SK-N-SH treated with all-trans-retinoic acid at 6 μM for 48 hours (cell line): Measurements from ENCODE around the gene GAS5.

Experiments used
- ATAC-seq: fragments of 200-7000 bp; cut with Tn5 transposase; 3 replicates; pipeline ENCODE4 v1.9.1; 2020; ENCODE audit warnings: mild to moderate bottlenecking, moderate library complexity
- ARNTL ChIP-seq: fragments of 450-650 bp; formaldehyde crosslinking; IDR thresholded peaks from 2 replicates; pipeline ENCODE4 v1.5.0; 2020; ENCODE audit warnings: low read depth, mild to moderate bottlenecking, moderate library complexity, borderline replicate concordance
- BACH2 ChIP-seq: fragments of 250-450 bp; sonication (Bioruptor Pico); IDR thresholded peaks from 2 replicates; pipeline ENCODE4 v1.9.0; 2021; ENCODE audit warnings: mild to moderate bottlenecking, borderline replicate concordance
- CSDC2 ChIP-seq: fragments of 250-450 bp; sonication (Bioruptor Pico); IDR thresholded peaks from 2 replicates; pipeline ENCODE4 v1.5.0; 2020; ENCODE audit warnings: mild to moderate bottlenecking, moderate library complexity
- ESRRG ChIP-seq: fragments of 250-450 bp; sonication (Bioruptor Pico); IDR thresholded peaks from 2 replicates; pipeline ENCODE4 v1.6.1; 2021; ENCODE audit warnings: mild to moderate bottlenecking
- GLIS3 ChIP-seq: fragments of 250-450 bp; sonication (Bioruptor Pico); IDR thresholded peaks from 2 replicates; pipeline ENCODE4 v1.5.0; 2020; ENCODE audit warnings: mild to moderate bottlenecking, moderate library complexity
- ISL1 ChIP-seq: fragments of 250-450 bp; sonication (Bioruptor Pico); IDR thresholded peaks from 2 replicates; pipeline ENCODE4 v2.1.2; 2022; ENCODE audit warnings: mild to moderate bottlenecking, moderate library complexity
- OSR1 ChIP-seq: fragments of 250-450 bp; sonication (Bioruptor Pico); IDR thresholded peaks from 2 replicates; pipeline ENCODE4 v1.8.0; 2022; ENCODE audit warnings: moderate library complexity, mild to moderate bottlenecking, inconsistent platforms
- POU6F1 ChIP-seq: fragments of 250-450 bp; sonication (Bioruptor Pico); IDR thresholded peaks from 2 replicates; pipeline ENCODE4 v1.8.0; 2021; ENCODE audit warnings: low read depth, mild to moderate bottlenecking, moderate library complexity, borderline replicate concordance
- PPARA ChIP-seq: fragments of 250-450 bp; sonication (Bioruptor Pico); IDR thresholded peaks from 2 replicates; pipeline ENCODE4 v1.5.0; 2020; ENCODE audit warnings: mild to moderate bottlenecking, borderline replicate concordance
- RARB ChIP-seq: fragments of 250-450 bp; sonication (Bioruptor Pico); IDR thresholded peaks from 2 replicates; pipeline ENCODE4 v1.8.0; 2021; ENCODE audit warnings: mild to moderate bottlenecking, moderate library complexity
- SNAI2 ChIP-seq: fragments of 250-450 bp; sonication (Bioruptor Pico); IDR thresholded peaks from 2 replicates; pipeline ENCODE4 v1.5.0; 2020; ENCODE audit warnings: mild to moderate bottlenecking, moderate library complexity
- TCF4 ChIP-seq: fragments of 250-450 bp; sonication (Bioruptor Pico); IDR thresholded peaks from 2 replicates; pipeline ENCODE4 v1.8.0; 2021; ENCODE audit warnings: mild to moderate bottlenecking, moderate library complexity, borderline replicate concordance
- TOX ChIP-seq: fragments of 250-450 bp; sonication (Bioruptor Pico); IDR thresholded peaks from 2 replicates; pipeline ENCODE4 v1.8.0; 2021; ENCODE audit warnings: mild to moderate bottlenecking, moderate library complexity, borderline replicate concordance
- ZC3H10 ChIP-seq: fragments of 250-450 bp; sonication (Bioruptor Pico); IDR thresholded peaks from 2 replicates; pipeline ENCODE4 v1.5.1; 2021; ENCODE audit warnings: mild to moderate bottlenecking, moderate library complexity
- ZFP3 ChIP-seq: fragments of 250-450 bp; sonication (Bioruptor Pico); IDR thresholded peaks from 2 replicates; pipeline ENCODE4 v1.5.0; 2020; ENCODE audit warnings: mild to moderate bottlenecking, moderate library complexity
- ZFP30 ChIP-seq: fragments of 450-650 bp; formaldehyde crosslinking; IDR thresholded peaks from 2 replicates; pipeline ENCODE4 v1.5.0; 2022; ENCODE audit warnings: mild to moderate bottlenecking, moderate library complexity
- ZNF565 ChIP-seq: fragments of 450-650 bp; formaldehyde crosslinking; conservative IDR thresholded peaks from 2 replicates; pipeline ENCODE4 v1.5.0; 2020; ENCODE audit warnings: low read depth, mild to moderate bottlenecking, moderate library complexity
- ZNF8 ChIP-seq: fragments of 450-650 bp; formaldehyde crosslinking; IDR thresholded peaks from 2 replicates; pipeline ENCODE4 v1.5.0; 2020; ENCODE audit warnings: mild to moderate bottlenecking, moderate library complexity
- TF ChIP-seq, protein P1 (sequence below): fragments of 250-450 bp; sonication (Bioruptor Pico); IDR thresholded peaks from 2 replicates; pipeline ENCODE4 v1.5.0; 2020; ENCODE audit warnings: mild to moderate bottlenecking, moderate library complexity
- TF ChIP-seq, protein P2 (sequence below): fragments of 250-450 bp; sonication (Bioruptor Pico); IDR thresholded peaks from 2 replicates; pipeline ENCODE4 v1.5.1; 2020; ENCODE audit warnings: low read depth, mild to moderate bottlenecking, moderate library complexity
- TF ChIP-seq, protein P3 (sequence below): fragments of 250-450 bp; sonication (Bioruptor Pico); IDR thresholded peaks from 2 replicates; pipeline ENCODE4 v1.8.0; 2020; ENCODE audit warnings: mild to moderate bottlenecking, moderate library complexity, borderline replicate concordance

The GAS5 gene

DNA sequence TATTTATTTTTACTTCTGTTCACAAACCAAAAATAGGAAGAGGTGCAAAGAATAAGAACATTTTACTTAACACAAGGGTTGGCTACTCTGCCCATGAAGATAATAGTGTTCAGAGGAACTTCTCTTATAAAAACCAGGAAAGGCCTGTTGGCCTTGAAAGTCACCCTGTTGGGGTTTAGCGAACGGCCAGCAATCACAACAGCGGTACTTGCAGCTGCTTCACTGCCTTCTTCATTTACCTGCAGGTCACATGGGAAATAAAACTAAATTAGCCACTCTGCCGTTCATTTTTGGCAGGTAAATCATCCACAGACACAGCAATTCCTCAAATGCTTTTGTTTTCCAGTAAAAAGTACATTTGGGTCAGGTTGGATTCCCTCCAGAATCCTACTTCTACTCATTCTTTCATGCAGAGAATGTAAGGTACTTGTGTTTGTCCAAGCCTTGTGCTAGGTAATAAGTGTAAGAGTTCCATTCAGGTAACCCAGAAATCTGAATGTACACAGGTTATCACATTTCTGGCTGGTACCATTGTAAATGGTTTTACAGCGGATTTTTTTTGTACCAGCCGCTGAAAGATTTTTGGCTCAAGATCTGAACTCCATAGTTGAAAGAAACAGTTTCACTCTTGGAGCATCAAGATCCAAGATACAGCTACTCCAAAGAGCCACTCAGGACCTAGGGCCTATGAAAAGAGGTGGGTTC, 36.2 kb upstream of the GAS5 start:
- no peak for ATAC-seq

DNA sequence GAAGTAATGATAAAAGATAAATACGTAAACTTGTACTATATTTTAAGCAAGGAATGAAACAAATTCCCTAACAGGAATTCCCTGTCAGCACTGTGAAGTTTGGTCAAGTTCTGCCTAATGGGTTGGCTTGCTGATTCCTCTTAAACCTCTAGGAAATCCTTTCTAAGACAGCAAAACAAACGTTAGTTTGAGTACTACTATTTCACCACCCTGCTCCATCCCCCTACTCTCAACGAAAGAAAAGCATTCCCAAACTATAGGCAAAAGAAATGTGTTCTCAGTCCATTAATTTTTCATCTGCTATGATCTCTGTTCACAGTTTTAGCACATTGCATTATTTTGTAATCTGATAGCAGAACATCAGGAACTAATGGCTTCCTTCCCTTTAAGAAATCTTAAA, 33.2 kb upstream of the GAS5 start:
- TF ChIP-seq ESRRG (CRISPR knock-in tag) (no peak), CSDC2 (no peak), BACH2 (CRISPR knock-in tag) (no peak), OSR1 (CRISPR knock-in tag) (no peak), ZNF565 (CRISPR knock-in tag) (no peak), RARB (CRISPR knock-in tag) (no peak), ZFP30 (CRISPR knock-in tag) (no peak), PPARA (CRISPR knock-in tag) (no peak), ARNTL (CRISPR knock-in tag) (no peak), ZFP3 (no peak), ZNF8 (CRISPR knock-in tag) (no peak), TOX (CRISPR knock-in tag) (no peak), ZC3H10 (no peak), TCF4 (CRISPR knock-in tag) (no peak)
- TF ChIP-seq, protein P1, sequence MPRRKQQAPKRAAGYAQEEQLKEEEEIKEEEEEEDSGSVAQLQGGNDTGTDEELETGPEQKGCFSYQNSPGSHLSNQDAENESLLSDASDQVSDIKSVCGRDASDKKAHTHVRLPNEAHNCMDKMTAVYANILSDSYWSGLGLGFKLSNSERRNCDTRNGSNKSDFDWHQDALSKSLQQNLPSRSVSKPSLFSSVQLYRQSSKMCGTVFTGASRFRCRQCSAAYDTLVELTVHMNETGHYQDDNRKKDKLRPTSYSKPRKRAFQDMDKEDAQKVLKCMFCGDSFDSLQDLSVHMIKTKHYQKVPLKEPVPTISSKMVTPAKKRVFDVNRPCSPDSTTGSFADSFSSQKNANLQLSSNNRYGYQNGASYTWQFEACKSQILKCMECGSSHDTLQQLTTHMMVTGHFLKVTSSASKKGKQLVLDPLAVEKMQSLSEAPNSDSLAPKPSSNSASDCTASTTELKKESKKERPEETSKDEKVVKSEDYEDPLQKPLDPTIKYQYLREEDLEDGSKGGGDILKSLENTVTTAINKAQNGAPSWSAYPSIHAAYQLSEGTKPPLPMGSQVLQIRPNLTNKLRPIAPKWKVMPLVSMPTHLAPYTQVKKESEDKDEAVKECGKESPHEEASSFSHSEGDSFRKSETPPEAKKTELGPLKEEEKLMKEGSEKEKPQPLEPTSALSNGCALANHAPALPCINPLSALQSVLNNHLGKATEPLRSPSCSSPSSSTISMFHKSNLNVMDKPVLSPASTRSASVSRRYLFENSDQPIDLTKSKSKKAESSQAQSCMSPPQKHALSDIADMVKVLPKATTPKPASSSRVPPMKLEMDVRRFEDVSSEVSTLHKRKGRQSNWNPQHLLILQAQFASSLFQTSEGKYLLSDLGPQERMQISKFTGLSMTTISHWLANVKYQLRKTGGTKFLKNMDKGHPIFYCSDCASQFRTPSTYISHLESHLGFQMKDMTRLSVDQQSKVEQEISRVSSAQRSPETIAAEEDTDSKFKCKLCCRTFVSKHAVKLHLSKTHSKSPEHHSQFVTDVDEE (CRISPR knock-in tag): no peak
- TF ChIP-seq, protein P2, sequence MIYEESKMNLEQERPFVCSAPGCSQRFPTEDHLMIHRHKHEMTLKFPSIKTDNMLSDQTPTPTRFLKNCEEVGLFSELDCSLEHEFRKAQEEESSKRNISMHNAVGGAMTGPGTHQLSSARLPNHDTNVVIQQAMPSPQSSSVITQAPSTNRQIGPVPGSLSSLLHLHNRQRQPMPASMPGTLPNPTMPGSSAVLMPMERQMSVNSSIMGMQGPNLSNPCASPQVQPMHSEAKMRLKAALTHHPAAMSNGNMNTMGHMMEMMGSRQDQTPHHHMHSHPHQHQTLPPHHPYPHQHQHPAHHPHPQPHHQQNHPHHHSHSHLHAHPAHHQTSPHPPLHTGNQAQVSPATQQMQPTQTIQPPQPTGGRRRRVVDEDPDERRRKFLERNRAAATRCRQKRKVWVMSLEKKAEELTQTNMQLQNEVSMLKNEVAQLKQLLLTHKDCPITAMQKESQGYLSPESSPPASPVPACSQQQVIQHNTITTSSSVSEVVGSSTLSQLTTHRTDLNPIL: no peak
- TF ChIP-seq, protein P3, sequence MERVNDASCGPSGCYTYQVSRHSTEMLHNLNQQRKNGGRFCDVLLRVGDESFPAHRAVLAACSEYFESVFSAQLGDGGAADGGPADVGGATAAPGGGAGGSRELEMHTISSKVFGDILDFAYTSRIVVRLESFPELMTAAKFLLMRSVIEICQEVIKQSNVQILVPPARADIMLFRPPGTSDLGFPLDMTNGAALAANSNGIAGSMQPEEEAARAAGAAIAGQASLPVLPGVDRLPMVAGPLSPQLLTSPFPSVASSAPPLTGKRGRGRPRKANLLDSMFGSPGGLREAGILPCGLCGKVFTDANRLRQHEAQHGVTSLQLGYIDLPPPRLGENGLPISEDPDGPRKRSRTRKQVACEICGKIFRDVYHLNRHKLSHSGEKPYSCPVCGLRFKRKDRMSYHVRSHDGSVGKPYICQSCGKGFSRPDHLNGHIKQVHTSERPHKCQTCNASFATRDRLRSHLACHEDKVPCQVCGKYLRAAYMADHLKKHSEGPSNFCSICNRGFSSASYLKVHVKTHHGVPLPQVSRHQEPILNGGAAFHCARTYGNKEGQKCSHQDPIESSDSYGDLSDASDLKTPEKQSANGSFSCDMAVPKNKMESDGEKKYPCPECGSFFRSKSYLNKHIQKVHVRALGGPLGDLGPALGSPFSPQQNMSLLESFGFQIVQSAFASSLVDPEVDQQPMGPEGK (CRISPR knock-in tag): no peak
- no peak for ATAC-seq

More for the DNA sequence above, 36.2 kb upstream of the GAS5 start:
- TF ChIP-seq ZNF565 (CRISPR knock-in tag) (no peak), ZFP3 (no peak), GLIS3 (CRISPR knock-in tag) (no peak), POU6F1 (CRISPR knock-in tag) (no peak), ISL1 (no peak), RARB (CRISPR knock-in tag) (no peak), SNAI2 (no peak), PPARA (CRISPR knock-in tag) (no peak), TOX (CRISPR knock-in tag) (no peak)
- TF ChIP-seq, protein P1 (CRISPR knock-in tag): no peak
- TF ChIP-seq, protein P2: no peak
